ENCODE measurements around the gene LRRIQ1. TPM values are rescaled to one million over a fixed set of nuclear protein-coding genes. Genes with fewer than 3 reads are reported as not detected.

The LRRIQ1 gene
- total RNA-seq, 1 donor from 2014 or later: 0.67 TPM

DNA sequence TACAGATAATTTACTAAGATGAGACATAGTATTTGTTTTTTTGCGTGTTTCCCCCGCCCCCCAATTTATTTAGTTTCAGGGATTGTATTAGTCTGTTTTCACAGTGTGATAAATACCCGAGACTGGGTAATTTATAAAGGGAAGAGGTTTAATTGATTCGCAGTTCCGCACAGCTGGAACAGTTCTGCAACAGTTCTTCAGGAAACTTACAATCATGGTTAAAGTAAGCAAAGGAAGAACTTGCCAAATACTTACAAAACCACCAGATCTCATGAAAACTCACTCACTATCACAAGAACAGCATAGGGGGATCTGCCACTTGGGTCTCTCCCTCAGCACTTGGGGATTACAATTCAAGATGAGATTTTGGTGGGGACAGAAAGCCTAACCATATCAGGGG, 48.9 kb downstream of the LRRIQ1 start:
- intact Hi-C loops (cut with DNase I): no loop called here
- no peaks in the 10 kb centered on the region for H3K9me3 ChIP-seq
- no peaks in the 10 kb centered on the region for H3K36me3 ChIP-seq
- DNase-seq (no peak), ATAC-seq (no peak)
- no peaks in the 10 kb centered on the region for H3K4me1 ChIP-seq
- H3K27me3 ChIP-seq: no peaks in the 10 kb centered on the region
- no peak overlapping the region for H3K4me3 ChIP-seq
- TF ChIP-seq, protein P1, sequence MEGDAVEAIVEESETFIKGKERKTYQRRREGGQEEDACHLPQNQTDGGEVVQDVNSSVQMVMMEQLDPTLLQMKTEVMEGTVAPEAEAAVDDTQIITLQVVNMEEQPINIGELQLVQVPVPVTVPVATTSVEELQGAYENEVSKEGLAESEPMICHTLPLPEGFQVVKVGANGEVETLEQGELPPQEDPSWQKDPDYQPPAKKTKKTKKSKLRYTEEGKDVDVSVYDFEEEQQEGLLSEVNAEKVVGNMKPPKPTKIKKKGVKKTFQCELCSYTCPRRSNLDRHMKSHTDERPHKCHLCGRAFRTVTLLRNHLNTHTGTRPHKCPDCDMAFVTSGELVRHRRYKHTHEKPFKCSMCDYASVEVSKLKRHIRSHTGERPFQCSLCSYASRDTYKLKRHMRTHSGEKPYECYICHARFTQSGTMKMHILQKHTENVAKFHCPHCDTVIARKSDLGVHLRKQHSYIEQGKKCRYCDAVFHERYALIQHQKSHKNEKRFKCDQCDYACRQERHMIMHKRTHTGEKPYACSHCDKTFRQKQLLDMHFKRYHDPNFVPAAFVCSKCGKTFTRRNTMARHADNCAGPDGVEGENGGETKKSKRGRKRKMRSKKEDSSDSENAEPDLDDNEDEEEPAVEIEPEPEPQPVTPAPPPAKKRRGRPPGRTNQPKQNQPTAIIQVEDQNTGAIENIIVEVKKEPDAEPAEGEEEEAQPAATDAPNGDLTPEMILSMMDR (IDR thresholded peaks at IDR 0.05): no peak
- no peak overlapping the region for H3K27ac ChIP-seq

DNA sequence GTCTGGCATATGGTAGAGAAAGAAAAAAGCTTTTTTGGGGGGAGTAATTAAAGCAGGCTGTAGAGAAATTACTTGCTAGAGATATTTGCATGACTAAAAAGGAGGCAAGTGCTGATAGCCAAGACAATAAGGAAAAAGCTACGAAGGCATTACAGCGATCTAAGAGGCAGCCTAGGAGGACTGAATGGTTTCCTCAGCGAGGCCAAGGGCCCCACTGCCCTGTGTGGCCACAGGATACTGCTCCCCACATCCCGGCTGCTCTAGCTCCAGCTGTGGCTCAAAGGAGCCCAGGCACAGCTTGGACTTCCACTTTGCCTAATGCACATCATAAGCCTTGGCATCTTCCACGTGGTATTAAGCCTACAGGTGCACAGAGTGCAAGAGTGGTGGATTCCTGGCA, 53.6 kb downstream of the LRRIQ1 start:
- Histone ChIP-seq H3K36me3 (no peaks in the 10 kb centered on the region), H3K27me3 (no peaks in the 10 kb centered on the region), H3K9me3 (no peaks in the 10 kb centered on the region), H3K4me3 (no peak overlapping the region), H3K27ac (no peak overlapping the region), H3K4me1 (no peaks in the 10 kb centered on the region)
- no peak for DNase-seq
- intact Hi-C loops (cut with DNase I): no loop called here
- ATAC-seq: peak; percentile 36
- TF ChIP-seq, protein P1 (IDR thresholded peaks at IDR 0.05): no peak

DNA sequence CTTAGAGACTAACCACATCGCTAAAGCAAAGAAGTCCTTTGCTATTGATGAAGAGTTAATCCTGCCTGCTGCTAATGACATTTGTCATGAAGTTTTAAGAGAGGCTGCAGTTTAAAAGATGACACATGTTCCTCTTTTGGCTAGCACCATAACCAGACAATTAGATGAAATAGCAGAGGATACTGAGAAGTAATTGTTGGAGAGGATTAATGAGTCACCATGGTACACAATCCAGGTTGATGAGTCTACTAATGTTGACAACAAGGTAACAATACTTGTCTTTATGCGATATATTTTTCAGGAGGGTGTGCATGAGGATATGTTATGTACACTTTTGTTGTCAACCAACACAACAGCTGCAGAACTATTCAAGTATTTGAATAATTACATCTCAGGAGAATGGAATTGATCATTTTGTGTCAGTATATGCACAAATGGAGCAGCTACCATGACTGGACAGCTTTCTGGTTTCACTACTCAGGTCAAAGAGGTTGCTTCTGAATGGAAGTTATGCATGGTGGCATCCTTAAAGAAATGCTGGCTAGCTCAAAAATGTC, 56.7 kb downstream of the LRRIQ1 start:
- H3K27ac ChIP-seq: no peak overlapping the region
- H3K4me3 ChIP-seq: no peak overlapping the region
- no peaks in the 10 kb centered on the region for H3K27me3 ChIP-seq
- no peaks in the 10 kb centered on the region for H3K36me3 ChIP-seq
- no peak for ATAC-seq
- H3K4me1 ChIP-seq: no peaks in the 10 kb centered on the region
- intact Hi-C loops (cut with DNase I): no loop called here
- TF ChIP-seq, protein P1 (IDR thresholded peaks at IDR 0.05): no peak
- H3K9me3 ChIP-seq: no peaks in the 10 kb centered on the region
- DNase-seq: no peak

DNA sequence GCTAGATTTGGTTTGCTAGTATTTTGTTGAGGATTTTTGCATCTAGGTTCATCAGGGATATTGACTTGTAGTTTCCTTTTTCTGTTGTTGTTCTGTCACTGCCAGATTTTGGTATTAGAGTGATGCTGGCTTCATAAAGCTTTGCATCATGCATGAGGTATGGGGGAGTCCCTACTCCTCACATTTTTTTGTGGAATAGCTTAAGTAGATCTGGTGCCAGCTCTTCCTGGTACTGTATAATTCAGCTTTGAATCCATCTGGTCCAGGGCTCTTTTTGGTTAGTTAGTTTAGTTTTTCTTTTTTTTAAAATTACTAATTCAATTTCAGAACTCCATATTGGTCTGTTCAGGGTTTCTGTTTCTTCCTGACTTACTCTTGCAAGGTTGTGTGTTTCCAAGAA, 59.4 kb downstream of the LRRIQ1 start:
- ATAC-seq: no peak
- no peak overlapping the region for H3K27ac ChIP-seq
- TF ChIP-seq, protein P1 (IDR thresholded peaks at IDR 0.05): no peak
- no peaks in the 10 kb centered on the region for H3K36me3 ChIP-seq
- intact Hi-C loops (cut with DNase I): no loop called here
- no peak overlapping the region for H3K4me3 ChIP-seq
- DNase-seq: no peak
- no peaks in the 10 kb centered on the region for H3K4me1 ChIP-seq
- no peaks in the 10 kb centered on the region for H3K27me3 ChIP-seq
- no peaks in the 10 kb centered on the region for H3K9me3 ChIP-seq

DNA sequence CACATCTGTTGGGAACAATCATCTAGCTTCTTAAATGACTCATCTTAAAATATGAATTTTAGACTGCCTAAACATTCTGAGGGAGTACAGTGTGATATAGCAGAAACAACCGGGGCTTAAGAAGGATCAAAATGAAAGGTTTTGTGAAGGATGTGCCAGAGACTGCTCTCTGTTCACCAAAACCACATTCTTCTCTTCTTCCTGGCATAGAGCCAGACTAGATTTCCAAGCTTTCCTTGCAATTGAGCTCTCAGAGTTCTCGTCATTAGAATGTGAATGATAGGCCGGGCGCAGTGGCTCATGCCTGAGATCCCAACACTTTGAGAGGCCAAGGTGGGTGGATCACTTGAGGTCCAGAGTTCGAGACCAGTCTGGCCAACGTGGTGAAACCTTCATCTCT, 94.5 kb downstream of the LRRIQ1 start:
- no peaks in the 10 kb centered on the region for H3K4me1 ChIP-seq
- H3K36me3 ChIP-seq: no peaks in the 10 kb centered on the region
- H3K27me3 ChIP-seq: no peaks in the 10 kb centered on the region
- no peak overlapping the region for H3K4me3 ChIP-seq
- no peaks in the 10 kb centered on the region for H3K9me3 ChIP-seq
- no peak for DNase-seq
- intact Hi-C loops (cut with DNase I): no loop called here
- no peak for ATAC-seq
- TF ChIP-seq, protein P1 (IDR thresholded peaks at IDR 0.05): no peak
- H3K27ac ChIP-seq: no peak overlapping the region

DNA sequence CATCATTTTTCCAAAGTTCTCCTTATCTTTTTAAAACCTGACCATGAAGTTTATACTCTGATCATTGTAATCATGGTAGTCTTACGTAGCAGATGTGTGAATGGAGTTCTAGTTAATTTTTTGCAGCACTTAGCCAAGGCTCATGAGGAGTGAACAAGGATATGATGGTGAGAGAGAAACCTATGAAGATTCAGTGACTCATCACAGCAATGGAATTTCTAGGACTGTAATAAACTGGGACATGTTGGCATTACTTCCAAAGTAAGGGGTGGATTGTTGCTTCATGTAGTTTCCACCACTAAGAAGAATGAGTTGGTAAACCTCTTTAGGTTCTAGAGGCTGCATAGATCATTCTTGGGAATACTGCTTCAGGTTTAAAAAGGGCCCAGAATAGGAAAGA, 102.7 kb downstream of the LRRIQ1 start:
- Histone ChIP-seq H3K4me3 (no peak overlapping the region), H3K27me3 (no peaks in the 10 kb centered on the region), H3K27ac (no peak overlapping the region), H3K4me1 (no peaks in the 10 kb centered on the region), H3K9me3 (no peaks in the 10 kb centered on the region), H3K36me3 (no peaks in the 10 kb centered on the region)
- TF ChIP-seq, protein P1 (IDR thresholded peaks at IDR 0.05): no peak
- ATAC-seq: no peak
- no peak for DNase-seq
- intact Hi-C loops (cut with DNase I): no loop called here
